ENCODE results near the gene INTS13.
"Not testable (repeated sequence)": the region's sequence is repeated elsewhere in the genome, so short reads cannot be mapped to it uniquely, and the experiment has no call there.

- not testable (repeated sequence) for TF ChIP-seq EZH2 (IDR thresholded peaks at IDR 0.05; ENCODE audit: borderline replicate concordance, low read length); CTCF (conservative IDR thresholded peaks at IDR 0.05 in 1 of 2, IDR thresholded peaks at IDR 0.05 in 1 of 2; ENCODE audit: extremely low read depth in 1 of 2, insufficient read depth in 1 of 2, low read depth in 1 of 2, low read length in 2 of 2)
Observed at GRCh38 chr12:26903396-26903795, 34.4 kb downstream of the INTS13 start.
